Measurements from ENCODE around the gene VIP. TPM values are rescaled to one million over a fixed set of nuclear protein-coding genes. Genes with fewer than 3 reads are reported as not detected.

Gene VIP
- total and polyA plus RNA-seq, 12 donors = 0.22 to 28.6 (median 0.40) TPM; not detected in 2

DNA sequence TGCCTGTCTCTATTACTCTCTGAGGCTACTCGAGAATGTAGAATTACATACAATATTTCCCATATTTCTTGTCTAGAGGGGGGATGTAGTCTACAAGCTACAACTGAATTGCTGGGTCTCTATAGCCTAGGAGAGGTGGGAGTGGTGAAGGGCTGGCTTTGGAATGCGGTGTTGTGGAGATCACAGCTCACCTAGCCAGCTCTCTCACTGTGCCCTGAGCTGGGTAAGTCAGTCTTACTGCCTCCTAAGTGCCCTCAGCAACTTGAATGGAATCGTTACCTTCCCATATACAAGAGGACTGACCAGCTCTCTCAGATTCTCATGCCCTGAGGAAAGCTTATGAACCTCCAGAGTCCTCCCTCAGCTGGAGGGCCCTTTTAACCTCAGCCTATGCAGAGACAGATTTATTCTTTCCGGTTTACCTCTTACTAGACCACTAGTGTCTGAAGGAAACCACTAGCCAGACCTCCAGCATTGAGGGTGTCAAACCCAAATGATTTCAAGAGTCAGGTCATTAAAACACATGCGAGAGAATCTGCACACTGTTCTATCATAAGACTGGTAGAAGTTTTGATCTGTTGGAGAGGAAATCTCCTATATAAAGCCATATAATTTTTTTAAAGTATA is 20.6 kb downstream of the VIP start:
- intact Hi-C loops (cut with DNase I) = no loop called here
- H3K27ac ChIP-seq = no peak overlapping the region
- TF ChIP-seq, protein P1, sequence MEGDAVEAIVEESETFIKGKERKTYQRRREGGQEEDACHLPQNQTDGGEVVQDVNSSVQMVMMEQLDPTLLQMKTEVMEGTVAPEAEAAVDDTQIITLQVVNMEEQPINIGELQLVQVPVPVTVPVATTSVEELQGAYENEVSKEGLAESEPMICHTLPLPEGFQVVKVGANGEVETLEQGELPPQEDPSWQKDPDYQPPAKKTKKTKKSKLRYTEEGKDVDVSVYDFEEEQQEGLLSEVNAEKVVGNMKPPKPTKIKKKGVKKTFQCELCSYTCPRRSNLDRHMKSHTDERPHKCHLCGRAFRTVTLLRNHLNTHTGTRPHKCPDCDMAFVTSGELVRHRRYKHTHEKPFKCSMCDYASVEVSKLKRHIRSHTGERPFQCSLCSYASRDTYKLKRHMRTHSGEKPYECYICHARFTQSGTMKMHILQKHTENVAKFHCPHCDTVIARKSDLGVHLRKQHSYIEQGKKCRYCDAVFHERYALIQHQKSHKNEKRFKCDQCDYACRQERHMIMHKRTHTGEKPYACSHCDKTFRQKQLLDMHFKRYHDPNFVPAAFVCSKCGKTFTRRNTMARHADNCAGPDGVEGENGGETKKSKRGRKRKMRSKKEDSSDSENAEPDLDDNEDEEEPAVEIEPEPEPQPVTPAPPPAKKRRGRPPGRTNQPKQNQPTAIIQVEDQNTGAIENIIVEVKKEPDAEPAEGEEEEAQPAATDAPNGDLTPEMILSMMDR (IDR thresholded peaks at IDR 0.05) = no peak
- H3K36me3 ChIP-seq = no peaks in the 10 kb centered on the region
- H3K4me1 ChIP-seq = no peaks in the 10 kb centered on the region
- no peaks in the 10 kb centered on the region for H3K9me3 ChIP-seq
- no peak overlapping the region for H3K4me3 ChIP-seq
- DNase-seq = no peak
- WGBS, 2 donors = 75 to 77% methylated on average over 5 of the region's 5 CpGs
- H3K27me3 ChIP-seq = peaks cover 0 to 7% (median 0%) of the 10 kb centered on the region in 7 donors
- no peak for ATAC-seq

DNA sequence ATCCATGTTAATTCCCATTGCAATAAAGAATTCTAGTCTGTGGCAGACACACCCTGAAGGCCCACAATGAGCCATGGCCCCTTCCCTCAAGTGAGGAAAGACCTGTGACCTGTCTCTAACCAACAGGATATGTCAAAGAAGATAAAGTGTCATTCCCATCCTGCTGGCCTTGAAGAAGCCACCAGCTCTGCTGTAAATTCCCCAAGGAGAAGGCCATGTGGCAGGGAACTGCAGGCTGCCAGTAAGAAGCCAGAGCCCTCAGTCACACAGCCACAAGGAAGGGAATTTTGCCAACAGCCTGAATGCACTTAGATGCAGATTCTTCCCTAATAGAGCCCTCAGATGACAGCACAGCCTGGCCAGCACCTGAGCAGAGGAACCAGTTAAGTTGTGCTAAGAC is 24.8 kb downstream of the VIP start:
- H3K4me3 ChIP-seq = no peak overlapping the region
- intact Hi-C loops (cut with DNase I) = no loop called here
- no peak overlapping the region for H3K27ac ChIP-seq
- DNase-seq (no peak), ATAC-seq (no peak)
- no peaks in the 10 kb centered on the region for H3K9me3 ChIP-seq
- TF ChIP-seq, protein P1 (IDR thresholded peaks at IDR 0.05) = no peak
- no peaks in the 10 kb centered on the region for H3K4me1 ChIP-seq
- H3K36me3 ChIP-seq = no peaks in the 10 kb centered on the region
- H3K27me3 ChIP-seq = no peaks in the 10 kb centered on the region

DNA sequence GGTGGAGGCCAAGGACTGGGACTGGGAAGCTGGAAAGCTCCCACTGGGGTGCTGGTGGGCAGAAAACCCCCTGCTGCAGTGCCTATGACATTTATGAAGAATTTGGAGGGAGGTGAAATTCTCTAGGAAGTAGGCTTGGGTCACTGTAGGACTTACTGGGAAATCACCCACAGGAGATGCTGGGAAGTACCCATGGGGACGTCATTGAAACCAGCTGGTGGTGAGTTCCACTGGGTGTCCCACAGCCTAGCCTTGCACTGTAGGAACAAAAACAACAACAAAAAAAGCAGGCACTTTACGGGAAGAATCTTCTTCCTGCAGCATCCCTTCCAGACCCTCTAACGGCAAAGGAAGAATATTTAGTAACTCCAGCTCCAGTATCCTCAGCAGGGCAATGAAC is 26.2 kb downstream of the VIP start:
- H3K27ac ChIP-seq = no peak overlapping the region
- DNase-seq (no peak), ATAC-seq (no peak)
- 71 to 84% methylated on average over 3 of the region's 3 CpGs for WGBS, 2 donors
- H3K4me1 ChIP-seq = no peaks in the 10 kb centered on the region
- no peaks in the 10 kb centered on the region for H3K9me3 ChIP-seq
- H3K36me3 ChIP-seq = no peaks in the 10 kb centered on the region
- no peaks in the 10 kb centered on the region for H3K27me3 ChIP-seq
- TF ChIP-seq, protein P1 (IDR thresholded peaks at IDR 0.05) = no peak
- intact Hi-C loops (cut with DNase I) = no loop called here
- no peak overlapping the region for H3K4me3 ChIP-seq

DNA sequence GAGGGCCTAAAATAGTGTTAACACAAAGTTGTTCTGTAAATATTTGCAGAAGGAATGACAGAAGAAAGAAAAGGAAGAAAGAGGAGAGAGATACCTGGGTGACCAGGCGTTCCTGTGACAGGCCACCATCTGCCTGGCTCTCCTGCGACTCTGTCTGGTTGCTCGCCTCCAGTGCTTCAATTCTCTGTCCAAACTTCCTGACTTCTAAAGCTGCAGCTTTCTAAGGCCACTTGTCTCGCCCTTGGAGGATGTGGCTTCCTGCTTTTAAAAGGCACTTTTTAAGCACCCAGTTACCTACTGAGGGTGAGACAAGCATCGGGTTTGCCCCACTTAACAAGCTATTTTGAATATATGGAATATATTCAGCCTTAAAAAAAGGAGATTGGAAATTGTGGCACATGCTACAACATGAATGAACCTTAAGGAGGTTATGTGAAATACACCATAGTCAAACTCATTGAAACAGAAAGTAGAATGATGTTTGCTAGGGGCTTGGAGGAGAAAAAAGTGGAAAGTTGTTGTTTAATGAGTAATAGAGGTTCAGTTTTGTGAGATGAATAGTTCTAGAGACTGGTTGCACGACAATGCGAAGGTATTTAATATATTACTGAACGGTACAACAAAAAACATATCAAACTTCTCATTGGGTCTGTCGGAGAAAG is 32.8 kb downstream of the VIP start:
- Histone ChIP-seq H3K4me3 (no peak overlapping the region), H3K4me1 (no peaks in the 10 kb centered on the region), H3K9me3 (peaks cover 0 to 5% (median 0%) of the 10 kb centered on the region in 11 donors), H3K27me3 (no peaks in the 10 kb centered on the region), H3K36me3 (no peaks in the 10 kb centered on the region), H3K27ac (no peak overlapping the region)
- TF ChIP-seq, protein P1 (IDR thresholded peaks at IDR 0.05) = no peak
- no peak for DNase-seq
- no peak for ATAC-seq
- intact Hi-C loops (cut with DNase I) = no loop called here
- WGBS, 2 donors = 69 to 71% methylated on average over 9 of the region's 9 CpGs

Measured in heart right ventricle (tissue), 16 donors.